Measurements from ENCODE around the gene RASA3.

RASA3 gene

DNA sequence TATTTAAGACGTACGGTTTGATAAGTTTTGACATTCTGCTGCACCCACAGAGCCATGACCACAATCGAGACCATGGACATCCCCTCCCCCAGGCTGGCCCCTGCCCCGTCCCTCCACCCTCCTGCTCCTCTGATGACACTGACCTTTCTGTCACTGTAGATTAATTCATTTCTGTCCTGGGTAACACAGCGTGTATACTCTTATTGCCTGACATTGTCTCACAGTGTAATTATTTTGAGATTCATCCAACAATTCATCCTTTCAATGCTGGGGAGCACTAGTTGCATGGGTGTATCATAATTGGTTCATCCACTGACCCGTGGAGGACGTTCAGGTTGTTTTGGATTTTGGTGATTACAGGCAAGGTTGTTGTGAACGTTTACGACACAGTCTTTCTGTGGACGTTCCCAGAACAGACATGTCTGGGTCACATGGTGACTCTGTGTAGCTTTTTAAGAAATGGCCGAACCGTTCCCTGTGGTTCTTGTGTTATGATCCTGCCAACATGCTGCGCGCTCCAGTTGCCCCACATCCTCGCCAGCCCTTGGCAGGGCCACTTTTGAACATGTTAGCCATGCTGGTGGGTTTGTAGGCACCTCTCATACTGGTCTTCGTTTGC is 200.5 kb downstream of the RASA3 start:
- no peak for DNase-seq (ENCODE audit: low read depth)

DNA sequence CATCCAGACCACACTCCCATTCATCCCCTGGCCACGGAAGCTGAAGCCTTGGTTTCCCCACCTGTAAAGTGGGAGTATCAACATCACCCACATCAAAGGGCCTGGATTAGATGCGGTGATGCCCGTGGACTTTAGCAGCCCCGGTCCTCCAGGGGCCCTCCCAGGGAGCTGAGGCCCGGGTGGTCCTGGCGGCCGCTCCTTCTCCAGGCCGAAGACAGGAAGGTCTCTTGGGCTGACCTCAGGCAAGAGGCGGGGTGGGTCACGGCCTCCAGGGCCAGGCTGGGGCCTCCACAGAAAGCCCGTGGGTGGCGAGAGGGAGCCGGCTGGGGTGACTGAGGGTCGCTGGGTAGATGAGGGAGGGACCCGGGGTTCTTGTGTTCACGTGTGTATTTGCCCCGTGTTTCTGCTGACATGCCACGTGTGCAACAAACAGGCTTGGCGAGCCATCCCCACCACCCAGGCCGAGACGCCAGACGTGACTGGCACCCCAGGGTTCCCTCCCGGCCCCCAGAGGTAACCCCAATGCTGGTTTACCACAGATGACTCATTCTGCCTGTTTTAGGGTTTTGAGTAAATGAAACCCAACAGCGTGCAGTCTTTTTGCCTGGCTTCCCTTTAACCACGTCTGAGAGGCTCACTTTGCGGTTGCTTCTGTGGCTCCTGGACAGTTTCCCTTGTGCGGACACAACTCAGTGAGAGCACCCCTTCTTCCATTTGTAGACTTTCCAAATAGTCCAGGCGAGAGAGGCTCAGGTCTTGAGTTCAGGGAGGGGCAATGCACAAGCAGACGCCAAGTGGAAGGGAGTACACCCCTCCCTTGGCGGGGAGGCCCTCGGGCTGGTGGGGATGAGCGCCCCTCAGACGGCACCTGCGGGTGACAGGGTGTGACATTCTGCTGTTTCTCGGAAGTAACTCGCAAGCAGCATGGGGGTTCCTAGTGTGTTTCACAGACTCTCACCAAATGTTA is 201.5 kb downstream of the RASA3 start:
- DNase-seq (ENCODE audit: low read depth): no peak

DNA sequence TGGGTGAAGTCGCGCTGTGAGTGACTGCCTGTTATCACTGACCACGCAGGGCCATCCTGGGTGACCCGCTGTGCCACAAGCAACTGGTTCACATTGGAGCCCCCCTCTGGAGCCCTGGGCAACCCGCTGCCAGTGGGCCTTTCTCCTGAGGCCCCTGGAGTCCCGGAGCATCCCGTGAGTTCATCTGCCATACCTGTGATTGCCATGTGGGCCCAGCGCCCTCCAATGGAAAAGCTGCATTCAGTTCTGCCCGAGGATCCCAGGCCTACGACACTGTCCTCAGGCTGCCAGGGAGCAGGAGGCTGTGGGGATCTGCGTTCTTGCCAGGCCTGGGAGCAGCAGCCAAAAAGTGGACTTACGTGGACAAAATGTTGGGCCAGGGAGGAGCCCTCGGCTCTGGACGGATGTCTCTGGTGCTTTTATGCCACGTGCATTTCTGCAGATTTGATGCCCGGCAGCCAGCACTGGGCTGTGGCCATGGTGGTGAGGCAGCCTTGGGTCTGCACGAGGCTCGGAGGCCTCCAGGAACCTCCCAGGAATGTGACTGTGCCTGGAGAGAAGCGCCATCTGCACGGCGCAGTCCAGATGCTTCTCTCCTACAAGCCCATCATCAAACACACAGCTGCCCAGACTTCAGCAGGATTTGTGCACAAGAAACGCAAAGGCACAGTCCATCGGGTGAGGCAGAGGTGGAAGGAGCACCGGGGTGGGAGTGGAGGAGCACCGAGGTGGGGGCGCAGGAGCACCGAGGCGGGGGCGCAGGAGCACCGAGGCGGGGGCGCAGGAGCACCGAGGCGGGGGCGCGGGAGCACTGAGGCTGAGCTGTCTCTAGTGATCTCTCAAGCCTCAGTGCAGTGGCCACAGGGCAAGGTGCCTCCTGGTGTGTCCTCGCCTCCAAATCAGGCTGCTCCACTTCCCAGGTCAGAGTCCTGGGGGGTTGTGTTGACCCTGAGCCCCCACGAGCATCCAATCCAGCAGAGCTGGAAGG is 202.5 kb downstream of the RASA3 start:
- DNase-seq (ENCODE audit: low read depth): no peak

DNA sequence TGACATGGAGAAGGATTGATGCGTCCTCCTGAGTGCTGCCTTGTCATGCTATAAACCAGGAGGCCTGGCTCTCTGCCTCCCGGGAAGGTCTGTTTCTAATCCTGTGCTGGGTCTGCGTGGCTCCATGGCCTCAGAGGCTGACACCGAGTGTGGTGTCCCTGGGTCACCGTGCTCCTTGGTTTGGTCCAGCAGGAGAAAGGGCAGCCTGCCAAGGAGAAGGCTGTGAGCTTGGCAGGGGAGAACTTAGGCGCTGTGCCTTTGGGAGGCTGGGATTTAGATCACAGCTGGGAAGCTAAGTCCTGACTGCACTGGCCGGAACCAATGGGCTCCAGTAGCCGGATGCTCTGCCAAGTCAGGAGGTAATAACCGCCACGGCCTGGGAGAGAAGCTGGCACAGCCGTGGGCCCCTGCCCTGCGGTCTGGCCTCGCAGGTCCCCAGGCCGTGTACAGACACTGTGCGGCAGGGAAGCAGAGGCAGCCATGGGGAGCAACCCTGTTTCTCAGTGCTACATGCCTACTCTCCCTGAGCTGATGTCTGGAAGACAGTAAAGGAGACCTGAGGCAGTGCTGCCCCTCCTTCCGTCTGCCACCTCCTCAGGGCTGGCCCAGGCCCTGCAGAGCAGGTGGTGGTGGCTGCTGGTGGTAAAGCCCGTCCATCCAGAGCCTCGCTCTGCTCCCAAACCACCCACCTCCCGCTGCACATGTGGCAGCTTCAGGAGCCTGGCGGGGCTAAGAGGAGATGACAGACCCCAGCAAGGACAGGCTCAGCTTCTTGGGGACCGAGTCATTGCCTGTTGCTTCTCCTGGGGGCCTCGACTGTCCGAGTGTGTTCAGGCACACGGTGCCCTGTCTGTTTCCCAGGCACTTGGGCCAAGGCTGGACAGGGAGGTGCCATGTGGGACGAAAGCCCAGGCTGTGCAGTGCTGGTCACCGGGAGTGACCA is 203.5 kb downstream of the RASA3 start:
- no peak for DNase-seq (ENCODE audit: low read depth)
